ENCODE data around the gene ZMYND15.

DNA sequence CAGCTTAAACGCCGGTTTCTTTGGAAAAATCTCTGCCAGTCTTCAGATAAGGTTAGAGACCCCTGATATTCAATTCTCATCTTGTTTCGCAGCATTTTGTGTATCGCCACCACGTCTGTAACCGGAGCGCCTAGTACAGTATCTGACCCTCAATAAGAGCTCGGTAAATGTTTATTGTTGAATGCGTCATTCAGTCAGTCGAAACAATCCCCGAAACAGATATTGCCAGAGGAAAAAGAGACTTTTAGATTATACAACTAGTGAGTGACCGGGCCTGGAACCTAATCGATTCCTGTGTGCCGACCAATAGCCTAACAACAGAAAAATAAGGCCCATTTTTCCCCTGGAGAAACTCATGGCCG lies 36.3 kb upstream of the ZMYND15 start:
- TF ChIP-seq CREB1 (CRISPR knock-in tag; IDR thresholded peaks at IDR 0.05; ENCODE audit: low read depth) = no peak
- TF ChIP-seq, protein P1, sequence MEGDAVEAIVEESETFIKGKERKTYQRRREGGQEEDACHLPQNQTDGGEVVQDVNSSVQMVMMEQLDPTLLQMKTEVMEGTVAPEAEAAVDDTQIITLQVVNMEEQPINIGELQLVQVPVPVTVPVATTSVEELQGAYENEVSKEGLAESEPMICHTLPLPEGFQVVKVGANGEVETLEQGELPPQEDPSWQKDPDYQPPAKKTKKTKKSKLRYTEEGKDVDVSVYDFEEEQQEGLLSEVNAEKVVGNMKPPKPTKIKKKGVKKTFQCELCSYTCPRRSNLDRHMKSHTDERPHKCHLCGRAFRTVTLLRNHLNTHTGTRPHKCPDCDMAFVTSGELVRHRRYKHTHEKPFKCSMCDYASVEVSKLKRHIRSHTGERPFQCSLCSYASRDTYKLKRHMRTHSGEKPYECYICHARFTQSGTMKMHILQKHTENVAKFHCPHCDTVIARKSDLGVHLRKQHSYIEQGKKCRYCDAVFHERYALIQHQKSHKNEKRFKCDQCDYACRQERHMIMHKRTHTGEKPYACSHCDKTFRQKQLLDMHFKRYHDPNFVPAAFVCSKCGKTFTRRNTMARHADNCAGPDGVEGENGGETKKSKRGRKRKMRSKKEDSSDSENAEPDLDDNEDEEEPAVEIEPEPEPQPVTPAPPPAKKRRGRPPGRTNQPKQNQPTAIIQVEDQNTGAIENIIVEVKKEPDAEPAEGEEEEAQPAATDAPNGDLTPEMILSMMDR (conservative IDR thresholded peaks at IDR 0.05; ENCODE audit: low read depth in 2 of 2) = no peak
- TF ChIP-seq, protein P2, sequence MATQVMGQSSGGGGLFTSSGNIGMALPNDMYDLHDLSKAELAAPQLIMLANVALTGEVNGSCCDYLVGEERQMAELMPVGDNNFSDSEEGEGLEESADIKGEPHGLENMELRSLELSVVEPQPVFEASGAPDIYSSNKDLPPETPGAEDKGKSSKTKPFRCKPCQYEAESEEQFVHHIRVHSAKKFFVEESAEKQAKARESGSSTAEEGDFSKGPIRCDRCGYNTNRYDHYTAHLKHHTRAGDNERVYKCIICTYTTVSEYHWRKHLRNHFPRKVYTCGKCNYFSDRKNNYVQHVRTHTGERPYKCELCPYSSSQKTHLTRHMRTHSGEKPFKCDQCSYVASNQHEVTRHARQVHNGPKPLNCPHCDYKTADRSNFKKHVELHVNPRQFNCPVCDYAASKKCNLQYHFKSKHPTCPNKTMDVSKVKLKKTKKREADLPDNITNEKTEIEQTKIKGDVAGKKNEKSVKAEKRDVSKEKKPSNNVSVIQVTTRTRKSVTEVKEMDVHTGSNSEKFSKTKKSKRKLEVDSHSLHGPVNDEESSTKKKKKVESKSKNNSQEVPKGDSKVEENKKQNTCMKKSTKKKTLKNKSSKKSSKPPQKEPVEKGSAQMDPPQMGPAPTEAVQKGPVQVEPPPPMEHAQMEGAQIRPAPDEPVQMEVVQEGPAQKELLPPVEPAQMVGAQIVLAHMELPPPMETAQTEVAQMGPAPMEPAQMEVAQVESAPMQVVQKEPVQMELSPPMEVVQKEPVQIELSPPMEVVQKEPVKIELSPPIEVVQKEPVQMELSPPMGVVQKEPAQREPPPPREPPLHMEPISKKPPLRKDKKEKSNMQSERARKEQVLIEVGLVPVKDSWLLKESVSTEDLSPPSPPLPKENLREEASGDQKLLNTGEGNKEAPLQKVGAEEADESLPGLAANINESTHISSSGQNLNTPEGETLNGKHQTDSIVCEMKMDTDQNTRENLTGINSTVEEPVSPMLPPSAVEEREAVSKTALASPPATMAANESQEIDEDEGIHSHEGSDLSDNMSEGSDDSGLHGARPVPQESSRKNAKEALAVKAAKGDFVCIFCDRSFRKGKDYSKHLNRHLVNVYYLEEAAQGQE (IDR thresholded peaks at IDR 0.05; ENCODE audit: unreplicated experiment) = no peak

Data from GM23338 (cell line).